Measurements from ENCODE around the gene CBX1.

GRCh38 chr17:48143629-48144028 lies 42.4 kb upstream of the CBX1 start:
- TF ChIP-seq, protein P1, sequence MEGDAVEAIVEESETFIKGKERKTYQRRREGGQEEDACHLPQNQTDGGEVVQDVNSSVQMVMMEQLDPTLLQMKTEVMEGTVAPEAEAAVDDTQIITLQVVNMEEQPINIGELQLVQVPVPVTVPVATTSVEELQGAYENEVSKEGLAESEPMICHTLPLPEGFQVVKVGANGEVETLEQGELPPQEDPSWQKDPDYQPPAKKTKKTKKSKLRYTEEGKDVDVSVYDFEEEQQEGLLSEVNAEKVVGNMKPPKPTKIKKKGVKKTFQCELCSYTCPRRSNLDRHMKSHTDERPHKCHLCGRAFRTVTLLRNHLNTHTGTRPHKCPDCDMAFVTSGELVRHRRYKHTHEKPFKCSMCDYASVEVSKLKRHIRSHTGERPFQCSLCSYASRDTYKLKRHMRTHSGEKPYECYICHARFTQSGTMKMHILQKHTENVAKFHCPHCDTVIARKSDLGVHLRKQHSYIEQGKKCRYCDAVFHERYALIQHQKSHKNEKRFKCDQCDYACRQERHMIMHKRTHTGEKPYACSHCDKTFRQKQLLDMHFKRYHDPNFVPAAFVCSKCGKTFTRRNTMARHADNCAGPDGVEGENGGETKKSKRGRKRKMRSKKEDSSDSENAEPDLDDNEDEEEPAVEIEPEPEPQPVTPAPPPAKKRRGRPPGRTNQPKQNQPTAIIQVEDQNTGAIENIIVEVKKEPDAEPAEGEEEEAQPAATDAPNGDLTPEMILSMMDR (IDR thresholded peaks at IDR 0.05) = no peak
- TF ChIP-seq POLR2AphosphoS5 (IDR thresholded peaks at IDR 0.05; ENCODE audit: insufficient read depth in 1 of 2, low read depth in 1 of 2) = no peak

All from vagina (tissue), 2 donors.